HL-60 (cell line): ENCODE data around the gene NCS1.

Experiments used
- CTCF ChIP-seq: IDR thresholded peaks from one replicate; pipeline ENCODE4 v1.5.1; 2011; ENCODE audit warnings: low read length, control low read depth, inconsistent platforms; ENCODE audit not compliant: insufficient read depth
- POLR2AphosphoS5 ChIP-seq: IDR thresholded peaks from 2 replicates; pipeline ENCODE4 v1.6.1; 2012; ENCODE audit warnings: low read depth
- REST ChIP-seq: IDR thresholded peaks from 2 replicates; pipeline ENCODE4 v1.6.1; 2012; ENCODE audit warnings: low read depth; ENCODE audit not compliant: insufficient replicate concordance
- SPI1 ChIP-seq: IDR thresholded peaks from 2 replicates; pipeline ENCODE4 v1.6.1; 2012; ENCODE audit warnings: low read depth, mild to moderate bottlenecking, borderline replicate concordance

GRCh38 chr9:130124085-130124860, 47.9 kb upstream of the NCS1 start:
- no peak for TF ChIP-seq CTCF
- no peak for TF ChIP-seq POLR2AphosphoS5
- no peak for TF ChIP-seq REST
- no peak for TF ChIP-seq SPI1
